K562 (cell line): ENCODE data around the gene SCIN. TPM values are rescaled to one million over a fixed set of nuclear protein-coding genes. Genes with fewer than 3 reads are reported as not detected.
A peak's percentile ranks its signal among the peaks of the same experiment; 100 is the strongest.

ENCODE experiments used
- ATAC-seq: fragments of 200-7000 bp; cut with Tn5 transposase; 3 replicates; pipeline ENCODE4 v1.9.1; 2020; ENCODE audit warnings: moderate library complexity
- BruUV-seq: library from RNA; stranded (reverse); fragments of 400-500 nt; replicated peaks from 2 replicates; lab custom pipeline; 2021; lab: Mats Ljungman, UMichigan
- CTCF ChIA-PET: fragments of 300-600 bp; formaldehyde crosslinking; extraction: SDS; loops from one replicate; lab custom pipeline; 2021; ENCODE audit warnings: low intra/inter-chr PET ratio; lab: Yijun Ruan, JAX
- POLR2A ChIA-PET: fragments of 300-600, 350-650 bp; sonication (Branson Sonifier 250); formaldehyde crosslinking; extraction: SDS; loops from one replicate; lab custom pipeline; 2021; ENCODE audit warnings: antibody characterized with exemption, inconsistent platforms; lab: Yijun Ruan, JAX
- DNase-seq, 4 experiments: peaks; one replicate each; pipeline versions ENCODE4 v3.0.0 to v3.0.0-alpha.2; 2011 to 2018; ENCODE audit warnings: low spot score in 3 of 4, mixed read lengths in 3 of 4; ENCODE audit errors: extremely low read depth in 1 of 4
- FAIRE-seq: peaks from 2 replicates; lab custom pipeline; 2011; peaks lifted over from hg19 to GRCh38; lab: Jason Lieb, UNC
- H2AFZ ChIP-seq: 2 replicates; pipeline ENCODE4 v1.6.0; 2011; ENCODE audit warnings: low read depth, low read length, control low read depth, inconsistent platforms
- H3K27ac ChIP-seq: fragments of 200-600 bp; 3 replicates; pipeline ENCODE4 v1.8.0; 2011; ENCODE audit warnings: low read depth, mild to moderate bottlenecking, control low read depth, inconsistent platforms, low read length, moderate library complexity, mixed read lengths; ENCODE audit errors: extremely low read depth
- H3K27me3 ChIP-seq, 2 experiments: fragments of 300-600 bp in 1 of 2; 2 replicates in 1 of 2; 3 replicates in 1 of 2; pipeline versions ENCODE4 v1.6.0 to v1.8.0; 2011; ENCODE audit warnings: inconsistent platforms in 2 of 2, low read length in 2 of 2, mild to moderate bottlenecking in 1 of 2, mixed read lengths in 1 of 2, moderate library complexity in 1 of 2; ENCODE audit not compliant: control insufficient read depth in 2 of 2, insufficient read depth in 2 of 2
- H3K36me3 ChIP-seq: fragments of 300-600 bp; 3 replicates; pipeline ENCODE4 v1.8.0; 2011; ENCODE audit warnings: mild to moderate bottlenecking, low read length, inconsistent platforms; ENCODE audit not compliant: control insufficient read depth, insufficient read depth
- H3K4me1 ChIP-seq, 2 experiments: fragments of 200-600 bp in 1 of 2; replicated peaks in 1 of 2; 2 replicates in 1 of 2; 3 replicates in 1 of 2; pipeline versions ENCODE4 v1.5.1 to v1.8.0; 2011; ENCODE audit warnings: inconsistent platforms in 2 of 2, low read length in 2 of 2, mild to moderate bottlenecking in 1 of 2, mixed read lengths in 1 of 2, moderate library complexity in 1 of 2; ENCODE audit not compliant: control insufficient read depth in 2 of 2, insufficient read depth in 2 of 2
- H3K4me2 ChIP-seq: 2 replicates; pipeline ENCODE4 v1.6.1; 2011; ENCODE audit warnings: low read length, control low read depth, inconsistent platforms, mixed read lengths; ENCODE audit not compliant: insufficient read depth
- H3K4me3 ChIP-seq: fragments of 200-600 bp; sonication (generic), shearing (Covaris generic); 2 replicates; pipeline ENCODE4 v1.5.1; 2016; ENCODE audit warnings: control low read depth, inconsistent platforms
- H3K79me2 ChIP-seq: fragments of 200-600 bp; 3 replicates; pipeline ENCODE4 v1.8.0; 2011; ENCODE audit warnings: low read length, inconsistent platforms; ENCODE audit not compliant: control insufficient read depth, insufficient read depth
- H3K9ac ChIP-seq, 2 experiments: 2 replicates each; pipeline versions ENCODE4 v1.6.0 to v1.6.1; 2011; ENCODE audit warnings: low read depth in 2 of 2, low read length in 2 of 2, control low read depth in 1 of 2, inconsistent platforms in 1 of 2, mild to moderate bottlenecking in 1 of 2, mixed read lengths in 1 of 2; ENCODE audit not compliant: insufficient read depth in 1 of 2
- H3K9me1 ChIP-seq: one replicate; pipeline ENCODE4 v1.6.0; 2011; ENCODE audit warnings: inconsistent platforms, mild to moderate bottlenecking, low read length, moderate library complexity; ENCODE audit not compliant: control insufficient read depth, insufficient read depth
- H3K9me3 ChIP-seq: replicated peaks from 2 replicates; pipeline ENCODE4 v1.5.1; 2011; ENCODE audit warnings: low read depth, low read length, inconsistent platforms; ENCODE audit not compliant: control insufficient read depth, insufficient read depth
- H4K20me1 ChIP-seq: replicated peaks from 2 replicates; pipeline ENCODE4 v1.6.1; 2011; ENCODE audit warnings: low read length, inconsistent platforms, mixed read lengths; ENCODE audit not compliant: control insufficient read depth, insufficient read depth
- AFF1 ChIP-seq, 2 experiments: fragments of 450-650 bp; IDR thresholded peaks; 2 replicates each; pipeline ENCODE4 v1.6.1; 2018; ENCODE audit warnings: mild to moderate bottlenecking in 2 of 2, low read depth in 1 of 2; ENCODE audit not compliant: partially characterized antibody in 2 of 2
- CEBPG ChIP-seq, 3 experiments: fragments of 200-800 bp in 1 of 3; sonication (Bioruptor generic) in 1 of 3; sonication (generic) in 1 of 3; formaldehyde crosslinking in 1 of 3; IDR thresholded peaks in 2 of 3; conservative IDR thresholded peaks in 1 of 3; 2 replicates each; pipeline versions ENCODE4 v1.6.1 to v1.8.0; 2016 to 2022; ENCODE audit warnings: missing compliant biosample characterization in 2 of 3, missing genetic modification characterization in 2 of 3, mild to moderate bottlenecking in 1 of 3, missing genetic modification reagents in 1 of 3
- ELF2 ChIP-seq: fragments of 250-450 bp; sonication (Bioruptor Pico); IDR thresholded peaks from 2 replicates; pipeline ENCODE4 v1.5.0; 2021; ENCODE audit warnings: mild to moderate bottlenecking
- FOXA1 ChIP-seq: fragments of 450-650 bp; IDR thresholded peaks from 2 replicates; pipeline ENCODE4 v1.6.1; 2016; ENCODE audit warnings: mild to moderate bottlenecking, borderline replicate concordance
- HDAC1 ChIP-seq, 2 experiments: fragments of 450-650 bp; IDR thresholded peaks; 2 replicates each; pipeline ENCODE4 v1.6.1; 2016 to 2017; ENCODE audit warnings: inconsistent platforms in 1 of 2, mild to moderate bottlenecking in 1 of 2, moderate library complexity in 1 of 2
- HNRNPH1 ChIP-seq: fragments of 200-400 bp; formaldehyde crosslinking; optimal IDR thresholded peaks from 2 replicates; pipeline ENCODE3; 2017; ENCODE audit warnings: low read depth, mild to moderate bottlenecking, low read length, moderate library complexity
- KDM4B ChIP-seq, 2 experiments: fragments of 450-650 bp in 1 of 2; sonication (generic) in 1 of 2; IDR thresholded peaks; 2 replicates each; pipeline ENCODE4 v1.6.1; 2016 to 2017; ENCODE audit warnings: borderline replicate concordance in 2 of 2, antibody characterized with exemption in 1 of 2, low read depth in 1 of 2, mild to moderate bottlenecking in 1 of 2
- KDM5B ChIP-seq: fragments of 200-600 bp; sonication (generic); IDR thresholded peaks from 2 replicates; pipeline ENCODE4 v1.6.1; 2012; ENCODE audit warnings: low read depth, mild to moderate bottlenecking, moderate library complexity, low read length, control low read depth, inconsistent platforms; ENCODE audit not compliant: insufficient replicate concordance
- MTA3 ChIP-seq: fragments of 450-650 bp; formaldehyde crosslinking; IDR thresholded peaks from 2 replicates; pipeline ENCODE4 v1.6.1; 2017; ENCODE audit warnings: mild to moderate bottlenecking, borderline replicate concordance
- POLR2A ChIP-seq: fragments of 450-650 bp; conservative IDR thresholded peaks from 2 replicates; pipeline ENCODE4 v1.6.1; 2016
- POLR2AphosphoS2 ChIP-seq: IDR thresholded peaks from 2 replicates; pipeline ENCODE4 v1.6.1; 2012; ENCODE audit warnings: low read length, improper control_type of control experiment
- POLR2AphosphoS5 ChIP-seq: IDR thresholded peaks from 2 replicates; pipeline ENCODE4 v1.6.1; 2011; ENCODE audit warnings: mild to moderate bottlenecking, low read depth, low read length, moderate library complexity; ENCODE audit not compliant: control insufficient read depth, insufficient read depth
- RHOXF2B ChIP-seq: fragments of 250-450 bp; sonication (Bioruptor Pico); conservative IDR thresholded peaks from 2 replicates; pipeline ENCODE4 v1.5.1; 2021
- SETDB1 ChIP-seq: IDR thresholded peaks from one replicate; pipeline ENCODE4 v1.6.1; 2012; ENCODE audit warnings: low read length, control low read depth, inconsistent platforms
- STAT5B ChIP-seq: fragments of 250-450 bp; sonication (Bioruptor Pico); IDR thresholded peaks from 2 replicates; pipeline ENCODE4 v1.8.0; 2021; ENCODE audit warnings: mild to moderate bottlenecking, inconsistent platforms
- TARDBP ChIP-seq: fragments of 450-650 bp; IDR thresholded peaks from 2 replicates; pipeline ENCODE4 v1.6.1; 2016
- TEAD1 ChIP-seq, 2 experiments: fragments of 450-650 bp in 1 of 2; sonication (generic) in 1 of 2; formaldehyde crosslinking; IDR thresholded peaks; 2 replicates each; pipeline versions ENCODE4 v1.4.0 to v1.8.0; 2020 to 2022; ENCODE audit warnings: mild to moderate bottlenecking in 2 of 2, missing genetic modification reagents in 1 of 2
- ZNF12 ChIP-seq: sonication (generic); formaldehyde crosslinking; IDR thresholded peaks from 2 replicates; pipeline ENCODE4 v1.4.0; 2020; ENCODE audit warnings: mild to moderate bottlenecking, missing genetic modification reagents
- WGBS: fragments of 100-300 bp; shearing (Covaris generic); methylation state at CpG from one replicate; pipeline ENCODE4 v1.1.6; 2016; ENCODE audit warnings: low coverage, mixed read lengths; ENCODE audit not compliant: insufficient coverage; ENCODE audit errors: missing lambda C conversion rate; 5-methylcytosine and 5-hydroxymethylcytosine counted together
- in situ Hi-C: fragments of 300-500 bp; cut with MboI; formaldehyde crosslinking; loops from 4 replicates; pipeline ENCODE4 v1.15.0; 2018; ENCODE audit warnings: inconsistent platforms, mixed read lengths
- intact Hi-C: fragments of 100-400 bp; cut with micrococcal nuclease; formaldehyde crosslinking; loops from 2 replicates; pipeline ENCODE4 v1.14.2; 2022
- polyA plus RNA-seq, 8 experiments: library from polyadenylated mRNA; depleted of rRNA in 4 of 8; stranded (reverse) in 5 of 8; unstranded in 3 of 8; fragments of >200 nt; fragmentation: Nextera tagmentation in 2 of 8; fragmentation: Illumina TruSeq in 1 of 8; extraction: Ambion mirVana in 2 of 8; extraction: Trizol in 1 of 8; gene quantifications; 2 replicates each; pipeline versions ENCODE4 v1.2.1 to v1.2.3, GENCODE V29; 2011 to 2014; ENCODE audit warnings: inconsistent platforms in 1 of 8, missing spikeins in 1 of 8
- total RNA-seq, 7 experiments: library from RNA; depleted of rRNA in 6 of 7; stranded (reverse); fragments of >200 nt in 6 of 7; fragmentation: Illumina TruSeq in 2 of 7; extraction: Trizol in 2 of 7; gene quantifications; 2 replicates each; pipeline versions ENCODE4 v1.2.1 to v1.2.3, GENCODE V29; 2011 to 2021; ENCODE audit warnings: low replicate concordance in 1 of 7

Gene SCIN
- total and polyA plus RNA-seq, 9 of the 15 experiments (the other 6 are each of a cell fraction or from before 2014, with no cell fraction given) = 0.67 to 18.2 (median 10.6) TPM

- peak in 1 of 2 experiments; percentile 62; a peak in 2 of 4 replicates for TF ChIP-seq HDAC1 (IDR thresholded peaks at IDR 0.05)
- peak in 1 of 2 experiments; percentile 46 for TF ChIP-seq AFF1 (IDR thresholded peaks at IDR 0.05; ENCODE audit: low read depth in 1 of 2, partially characterized antibody in 2 of 2)
These were observed 120.9 kb downstream of the SCIN start (continued) for GRCh38 chr7:12691388-12691787.

- CTCF ChIA-PET = interaction anchor here (1.1 kb wide), 1 partner anchor 570 kb away, joined by 3 read pairs; no protein-coding TSS in a partner anchor
- TF ChIP-seq SETDB1 (no peak), CEBPG (CRISPR knock-in tag; IDR thresholded peaks at IDR 0.05) (no peak), CEBPG (tag; conservative IDR thresholded peaks at IDR 0.05 in 1 of 2, IDR thresholded peaks at IDR 0.05 in 1 of 2) (0 out of 4 replicates have a peak, but pooled peaks of 1 of the 2 experiments have one; percentile 5), FOXA1 (no peak), KDM4B (IDR thresholded peaks at IDR 0.05; ENCODE audit: borderline replicate concordance in 2 of 2, low read depth in 1 of 2) (no peak), ELF2 (CRISPR knock-in tag) (peak; percentile 32; the same call in 1 of the 2 replicates), KDM5B (peak; percentile 27), POLR2AphosphoS5 (0 out of 2 replicates have a peak, but pooled peaks have one; percentile 41), TEAD1 (CRISPR knock-in tag; IDR thresholded peaks at IDR 0.05) (no peak), RHOXF2B (no peak), POLR2AphosphoS2 (peak; percentile 72), TARDBP (no peak), ZNF12 (CRISPR knock-in tag) (no peak), MTA3 (no peak), STAT5B (CRISPR knock-in tag) (no peak), HNRNPH1 (no peak), POLR2A (peak; percentile 17)
These were observed 121.5 kb downstream of the SCIN start for GRCh38 chr7:12692035-12692434.

More at GRCh38 chr7:12692035-12692434, 121.5 kb downstream of the SCIN start:
- intact Hi-C loops = no loop called here
- ATAC-seq (no peak), DNase-seq (no peak), FAIRE-seq (peak; percentile 26)
- POLR2A ChIA-PET = interaction anchor here (0.9 to 3.9 kb wide), 5 partner anchors 15 to 35 kb away, joined by 3 to 23 read pairs (median 4); no protein-coding TSS in a partner anchor
- Histone ChIP-seq H3K9me3 (no peaks in the 10 kb centered on the region), H3K79me2 (peaks cover 96% of the 10 kb centered on the region), H3K4me1 (peaks cover 2% of the 10 kb centered on the region in 2 experiments; a peak in 3 of 5 replicates), H2AFZ (no peak overlapping the region), H4K20me1 (peaks cover 34% of the 10 kb centered on the region), H3K4me2 (peak overlapping the region; percentile 81), H3K27me3 (no peaks in the 10 kb centered on the region), H3K36me3 (peaks cover 57% of the 10 kb centered on the region), H3K9me1 (no peaks in the 10 kb centered on the region), H3K9ac (peak overlapping the region in 1 of 2 experiments; percentile 41; a peak in 2 of 4 replicates), H3K27ac (peak overlapping the region; percentile 1; the same call in 2 of the 3 replicates), H3K4me3 (peak overlapping the region; percentile 61)
- WGBS = 0% methylated on average over 1 of the region's 1 CpG
- in situ Hi-C loops = no loop called here
- BruUV-seq = no TSS peak
